ENCODE results near the gene SLC47A2. TPM values are rescaled to one million over a fixed set of nuclear protein-coding genes. Genes with fewer than 3 reads are reported as not detected.

The SLC47A2 gene
- polyA plus RNA-seq, 1 donor: 0.38 TPM

- DNase-seq (ENCODE audit: low read depth): no peak
These were observed 30.9 kb upstream of the SLC47A2 start for GRCh38 chr17:19747159-19747719.

GRCh38 chr17:19746517-19746916 is 30.1 kb upstream of the SLC47A2 start:
- no peak for DNase-seq (ENCODE audit: low read depth)

GRCh38 chr17:19744922-19745757 is 28.8 kb upstream of the SLC47A2 start:
- peak; percentile 72 for DNase-seq (ENCODE audit: low read depth)

- no peak for DNase-seq (ENCODE audit: low read depth)
These were observed 28.1 kb upstream of the SLC47A2 start for GRCh38 chr17:19744492-19744891.

GRCh38 chr17:19743101-19744100 is 27.0 kb upstream of the SLC47A2 start:
- no peak for DNase-seq (ENCODE audit: low read depth)

GRCh38 chr17:19742495-19742894 is 26.1 kb upstream of the SLC47A2 start:
- DNase-seq (ENCODE audit: low read depth): no peak

GRCh38 chr17:19741832-19742457 is 25.6 kb upstream of the SLC47A2 start:
- DNase-seq (ENCODE audit: low read depth): no peak

- no peak for DNase-seq (ENCODE audit: low read depth)
These were observed 24.5 kb upstream of the SLC47A2 start for GRCh38 chr17:19740933-19741332.

GRCh38 chr17:19739241-19740201 is 23.1 kb upstream of the SLC47A2 start:
- DNase-seq (ENCODE audit: low read depth): no peak

- DNase-seq (ENCODE audit: low read depth): no peak
These were observed 22.4 kb upstream of the SLC47A2 start for GRCh38 chr17:19738757-19739156.

- DNase-seq (ENCODE audit: low read depth): no peak
These were observed 21.7 kb upstream of the SLC47A2 start for GRCh38 chr17:19738073-19738449.

- no peak for DNase-seq (ENCODE audit: low read depth)
These were observed 21.1 kb upstream of the SLC47A2 start for GRCh38 chr17:19737305-19738072.

- DNase-seq (ENCODE audit: low read depth): no peak
These were observed 19.7 kb upstream of the SLC47A2 start for GRCh38 chr17:19736071-19736470.

GRCh38 chr17:19733953-19734526 is 17.7 kb upstream of the SLC47A2 start:
- DNase-seq (ENCODE audit: low read depth): no peak

- DNase-seq (ENCODE audit: low read depth): no peak
These were observed 15.2 kb upstream of the SLC47A2 start for GRCh38 chr17:19731626-19732025.

GRCh38 chr17:19730843-19731242 is 14.5 kb upstream of the SLC47A2 start:
- no peak for DNase-seq (ENCODE audit: low read depth)

- DNase-seq (ENCODE audit: low read depth): no peak
These were observed 13.5 kb upstream of the SLC47A2 start for GRCh38 chr17:19729900-19730299.

- DNase-seq (ENCODE audit: low read depth): peak; percentile 49
These were observed 11.7 kb upstream of the SLC47A2 start for GRCh38 chr17:19728084-19728495.

GRCh38 chr17:19727501-19728078 is 11.2 kb upstream of the SLC47A2 start:
- DNase-seq (ENCODE audit: low read depth): peak; percentile 88
